Posterior vena cava (tissue), 2 donors: ENCODE data around the gene RNASE7. TPM values are rescaled to one million over a fixed set of nuclear protein-coding genes. Genes with fewer than 3 reads are reported as not detected.

Experiments
- DNase-seq: peaks from one replicate; pipeline ENCODE4 v3.0.0-alpha.2; 2020; ENCODE audit warnings: low spot score
- intact Hi-C, 2 donors: fragments of 100-400 bp; cut with DNase I; formaldehyde crosslinking; loops; one replicate each; pipeline versions ENCODE4 v1.14.1 to v1.14.2; 2022 to 2023
- total RNA-seq, 2 donors: library from RNA; stranded (reverse); fragmentation: NEBNext Ultra II Directional; extraction: Animal tissue kit (Norgen Biotek cat#: 25700); gene quantifications; one replicate each; pipeline ENCODE4 v1.2.1, GENCODE V29; 2021
- donor health status: DM: yes; HTN: yes; CAD: no.
- donor health status: DM: yes; HTN: yes; CAD: no.

RNASE7 gene
- total RNA-seq, 2 donors from 2014 or later: not detected

DNA sequence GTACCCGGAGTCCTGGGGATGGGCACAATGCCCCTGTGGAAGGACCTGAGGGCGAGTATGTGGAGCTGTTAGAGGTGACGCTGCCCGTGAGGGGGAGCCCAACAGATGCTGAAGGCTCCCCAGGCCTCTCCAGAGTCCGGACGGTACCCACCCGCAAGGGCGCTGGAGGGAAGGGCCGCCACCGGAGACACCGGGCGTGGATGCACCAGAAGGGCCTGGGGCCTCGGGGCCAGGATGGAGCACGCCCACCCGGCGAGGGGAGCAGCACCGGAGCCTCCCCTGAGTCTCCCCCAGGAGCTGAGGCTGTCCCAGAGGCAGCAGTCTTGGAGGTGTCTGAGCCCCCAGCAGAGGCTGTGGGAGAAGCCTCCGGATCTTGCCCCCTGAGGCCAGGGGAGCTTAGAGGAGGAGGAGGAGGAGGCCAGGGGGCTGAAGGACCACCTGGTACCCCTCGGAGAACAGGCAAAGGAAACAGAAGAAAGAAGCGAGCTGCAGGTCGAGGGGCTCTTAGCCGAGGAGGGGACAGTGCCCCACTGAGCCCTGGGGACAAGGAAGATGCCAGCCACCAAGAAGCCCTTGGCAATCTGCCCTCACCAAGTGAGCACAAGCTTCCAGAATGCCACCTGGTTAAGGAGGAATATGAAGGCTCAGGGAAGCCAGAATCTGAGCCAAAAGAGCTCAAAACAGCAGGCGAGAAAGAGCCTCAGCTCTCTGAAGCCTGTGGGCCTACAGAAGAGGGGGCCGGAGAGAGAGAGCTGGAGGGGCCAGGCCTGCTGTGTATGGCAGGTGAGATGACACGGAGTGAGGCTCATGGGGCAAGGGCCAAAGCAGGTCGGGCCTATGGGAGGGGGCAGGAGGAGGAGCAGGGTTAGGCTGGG lies 32.5 kb downstream of the RNASE7 start:
- intact Hi-C loops: loop anchor here (1.0 to 5.0 kb wide), 2 partner anchors 33 to 42 kb away; no protein-coding TSS in a partner anchor
- DNase-seq: no peak

DNA sequence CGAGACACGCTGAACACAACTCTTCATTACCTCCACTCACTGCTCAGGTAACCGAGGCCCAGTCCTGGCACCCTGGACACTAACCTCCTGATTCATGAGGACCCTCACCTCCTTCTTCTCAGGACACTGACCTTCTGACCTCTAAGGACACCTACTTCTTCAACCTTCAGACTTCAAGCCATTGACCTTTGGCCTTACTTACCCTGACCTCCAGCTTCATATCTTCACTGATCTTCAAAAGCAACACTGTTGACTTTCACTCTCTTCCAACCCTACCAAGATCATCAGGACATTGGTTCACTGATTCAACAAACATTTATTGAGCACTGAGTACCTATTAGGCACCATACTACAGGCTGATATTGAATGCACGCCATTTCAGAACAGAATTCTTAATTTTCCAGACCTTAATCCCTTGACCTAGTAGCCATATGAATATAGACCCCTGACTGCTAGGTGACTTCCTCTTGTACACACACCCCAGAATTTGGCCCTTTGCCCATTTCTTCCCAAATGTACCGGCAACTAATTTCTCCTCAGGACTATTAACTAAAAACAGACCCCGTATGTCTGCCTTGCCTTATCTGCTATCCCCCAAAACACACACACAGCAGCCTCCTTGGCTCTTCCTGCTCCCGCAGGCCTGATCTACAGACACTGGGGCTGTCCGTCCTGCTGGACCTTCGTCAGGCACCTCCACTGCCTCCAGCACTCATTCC lies 33.7 kb downstream of the RNASE7 start:
- no peak for DNase-seq
- intact Hi-C loops: no loop called here

DNA sequence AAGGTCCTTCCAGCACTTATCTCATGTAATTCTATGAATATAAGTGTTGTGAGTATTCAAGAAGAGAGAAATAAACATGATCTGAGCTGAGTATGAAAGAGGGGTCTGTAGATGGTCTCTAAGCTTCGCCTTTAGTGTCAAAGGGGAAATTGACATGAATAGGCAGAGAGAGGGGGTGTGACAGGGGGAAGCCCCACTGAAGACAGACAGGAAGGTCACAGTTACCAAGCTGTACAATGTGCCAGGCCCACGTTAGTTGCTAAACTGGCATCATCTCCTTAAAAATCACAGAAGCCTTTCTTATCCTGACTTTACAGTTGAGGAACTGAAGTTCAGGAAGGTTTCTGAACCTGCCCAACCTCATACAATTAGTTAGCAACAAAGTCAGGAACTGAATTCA lies 35.5 kb downstream of the RNASE7 start:
- no peak for DNase-seq

DNA sequence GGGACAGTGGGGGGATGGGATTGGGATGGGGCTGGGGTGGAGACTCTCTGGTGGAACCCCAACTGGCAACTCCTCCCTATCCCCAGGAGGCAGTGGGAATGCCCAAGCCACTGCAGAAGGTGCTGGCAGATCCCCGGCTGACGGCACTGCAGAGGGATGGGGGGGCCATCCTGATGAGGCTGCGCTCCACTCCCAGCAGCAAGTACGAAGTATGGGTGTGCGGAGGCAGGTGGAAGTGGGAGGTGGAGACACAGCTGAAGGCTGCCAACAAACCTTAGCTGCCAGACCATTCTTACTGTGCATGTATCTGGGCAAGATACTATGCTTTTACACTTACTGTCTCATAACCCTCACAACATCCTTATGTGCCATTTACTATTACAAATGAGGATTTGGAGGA lies 36.1 kb downstream of the RNASE7 start:
- intact Hi-C loops: no loop called here
- DNase-seq: no peak

More for the DNA sequence above, 35.5 kb downstream of the RNASE7 start:
- intact Hi-C loops: no loop called here

DNA sequence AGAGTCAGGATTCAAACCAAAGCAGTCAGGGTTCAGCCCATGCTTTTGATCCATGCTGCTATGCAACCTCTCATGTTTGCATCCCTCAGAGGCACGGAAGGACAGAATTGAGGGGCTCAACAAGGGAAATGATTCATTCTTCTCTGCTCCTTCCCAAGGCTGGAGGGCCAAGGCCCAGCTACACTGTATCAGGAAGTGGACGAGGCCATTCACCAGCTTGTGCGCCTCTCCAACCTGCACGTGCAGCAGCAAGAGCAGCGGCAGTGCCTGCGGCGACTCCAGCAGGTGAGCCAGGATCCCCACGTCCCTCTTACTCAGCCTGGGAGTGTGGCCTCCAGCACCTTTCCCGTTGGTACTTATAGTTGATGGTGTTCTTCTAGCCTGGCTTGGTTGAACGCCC lies 36.6 kb downstream of the RNASE7 start:
- no peak for DNase-seq
- intact Hi-C loops: loop anchor here in 1 of 2 donors (1.0 kb wide), 1 partner anchor 25 kb away; no protein-coding TSS in a partner anchor

DNA sequence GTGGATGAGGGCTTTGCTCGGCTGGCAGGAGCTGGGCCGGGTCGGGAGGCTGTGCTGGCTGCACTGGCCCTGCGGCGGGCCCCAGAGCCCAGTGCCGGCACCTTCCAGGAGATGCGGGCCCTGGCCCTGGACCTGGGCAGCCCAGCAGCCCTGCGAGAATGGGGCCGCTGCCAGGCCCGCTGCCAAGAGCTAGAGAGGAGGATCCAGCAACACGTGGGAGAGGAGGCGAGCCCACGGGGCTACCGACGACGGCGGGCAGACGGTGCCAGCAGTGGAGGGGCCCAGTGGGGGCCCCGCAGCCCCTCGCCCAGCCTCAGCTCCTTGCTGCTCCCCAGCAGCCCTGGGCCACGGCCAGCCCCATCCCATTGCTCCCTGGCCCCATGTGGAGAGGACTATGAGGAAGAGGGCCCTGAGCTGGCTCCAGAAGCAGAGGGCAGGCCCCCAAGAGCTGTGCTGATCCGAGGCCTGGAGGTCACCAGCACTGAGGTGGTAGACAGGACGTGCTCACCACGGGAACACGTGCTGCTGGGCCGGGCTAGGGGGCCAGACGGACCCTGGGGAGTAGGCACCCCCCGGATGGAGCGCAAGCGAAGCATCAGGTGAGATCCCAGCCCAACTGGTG lies 39.5 kb downstream of the RNASE7 start:
- intact Hi-C loops: no loop called here

DNA sequence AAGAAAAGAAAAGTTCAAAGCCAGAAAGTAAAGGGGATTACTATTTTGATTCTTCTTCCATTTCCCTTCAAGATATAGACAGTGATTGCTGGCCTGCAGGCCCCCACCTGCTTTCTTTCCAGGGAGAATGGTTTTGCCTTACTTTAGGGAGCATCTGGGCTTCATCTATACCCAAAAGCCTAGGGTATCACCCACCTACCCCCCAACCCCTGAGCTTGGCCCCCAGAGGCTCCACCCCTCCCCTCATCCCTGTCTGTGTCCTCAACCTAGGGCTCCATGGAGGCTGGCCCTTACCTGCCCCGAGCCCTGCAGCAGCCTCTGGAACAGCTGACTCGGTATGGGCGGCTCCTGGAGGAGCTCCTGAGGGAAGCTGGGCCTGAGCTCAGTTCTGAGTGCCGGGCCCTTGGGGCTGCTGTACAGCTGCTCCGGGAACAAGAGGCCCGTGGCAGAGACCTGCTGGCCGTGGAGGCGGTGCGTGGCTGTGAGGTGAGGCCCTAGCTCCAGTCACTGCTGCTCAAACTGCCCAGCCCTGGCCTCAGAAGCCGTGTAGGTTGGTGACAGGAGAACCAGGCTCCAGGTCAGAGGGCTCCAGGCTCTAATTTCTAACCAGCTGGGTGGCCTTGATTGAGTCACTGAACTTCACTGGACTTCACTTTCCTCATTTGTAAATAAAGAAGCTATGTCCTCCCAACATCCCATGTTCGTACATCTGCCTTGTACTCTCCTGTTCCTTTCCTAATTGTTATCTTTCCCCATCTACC lies 41.6 kb downstream of the RNASE7 start:
- DNase-seq: no peak
- intact Hi-C loops: no loop called here

More for the DNA sequence above, 39.5 kb downstream of the RNASE7 start:
- no peak for DNase-seq

DNA sequence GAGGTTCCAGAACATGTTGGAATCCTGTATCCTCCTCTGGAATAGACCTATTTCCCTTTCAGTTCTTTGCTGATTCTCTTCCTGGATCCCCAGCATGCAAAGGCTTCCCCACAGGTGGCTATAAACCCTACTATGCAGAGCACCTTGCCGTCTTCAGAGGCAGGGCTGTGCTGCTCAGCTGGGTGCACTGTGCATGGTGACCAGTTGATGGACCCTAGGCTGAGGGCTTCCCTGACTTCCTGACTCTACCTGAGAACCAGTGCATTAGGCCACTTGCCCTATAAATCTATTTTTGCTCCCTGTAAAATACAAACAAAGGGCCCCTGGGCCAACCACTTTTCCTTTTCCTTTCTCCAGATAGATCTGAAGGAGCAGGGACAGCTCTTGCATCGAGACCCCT lies 42.2 kb downstream of the RNASE7 start:
- DNase-seq: no peak
- intact Hi-C loops: no loop called here

DNA sequence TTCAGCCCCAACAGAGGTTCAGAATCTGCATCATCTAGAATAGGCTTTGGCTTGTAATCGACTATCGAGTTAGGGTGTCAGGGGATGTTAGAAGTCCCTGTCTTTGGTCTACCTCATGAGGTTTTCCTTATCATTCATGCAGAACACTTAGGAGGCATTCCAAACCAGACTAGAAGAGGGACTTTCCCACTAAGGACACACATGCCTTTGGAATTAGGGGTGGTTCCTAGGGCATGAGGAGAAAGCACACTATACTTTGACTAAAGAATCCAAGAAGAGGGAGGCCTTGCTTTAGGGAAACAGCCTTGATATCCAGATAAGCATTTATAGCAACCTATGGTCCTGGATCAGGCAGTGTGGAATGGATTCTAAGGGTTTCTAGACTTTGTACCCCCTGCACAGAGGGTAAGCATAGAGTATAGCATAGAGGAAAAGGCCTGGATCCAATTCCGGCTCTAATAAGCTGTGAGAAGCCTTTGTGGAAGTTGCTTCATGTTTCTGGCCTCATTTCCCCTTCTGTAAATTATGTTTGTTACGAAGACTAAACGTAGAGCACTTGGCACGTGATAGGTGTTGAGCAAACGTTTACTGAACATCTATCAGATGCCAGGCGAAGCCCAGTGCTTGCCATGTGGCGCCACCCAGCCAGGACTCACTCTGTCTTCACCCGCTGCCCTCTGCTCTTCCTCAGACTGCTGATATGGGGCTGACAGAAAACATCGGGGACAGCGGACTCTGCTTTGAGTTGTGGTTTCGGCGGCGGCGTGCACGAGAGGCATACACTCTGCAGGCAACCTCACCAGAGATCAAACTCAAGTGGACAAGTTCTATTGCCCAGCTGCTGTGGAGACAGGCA lies 43.1 kb downstream of the RNASE7 start:
- intact Hi-C loops: no loop called here
- DNase-seq: no peak

DNA sequence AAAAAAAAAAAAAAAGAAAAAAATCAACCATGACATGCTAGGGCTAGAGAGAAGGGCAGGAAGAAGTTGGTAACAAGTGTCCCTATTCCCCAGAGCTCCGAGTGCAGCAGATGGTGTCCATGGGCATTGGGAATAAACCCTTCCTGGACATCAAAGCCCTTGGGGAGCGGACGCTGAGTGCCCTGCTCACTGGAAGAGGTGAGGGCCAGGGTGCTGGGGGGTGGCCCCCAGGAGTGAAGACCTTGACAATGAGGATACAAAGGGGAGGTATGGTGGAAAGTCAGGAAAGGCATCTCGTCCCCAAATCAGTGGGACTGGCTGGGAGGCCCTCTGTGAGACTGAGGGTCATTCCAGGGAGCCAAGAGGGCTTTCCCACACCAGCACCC lies 44.7 kb downstream of the RNASE7 start:
- intact Hi-C loops: loop anchor here in 1 of 2 donors (2.0 kb wide), 1 partner anchor 14 kb away; no protein-coding TSS in a partner anchor
- DNase-seq: no peak

DNA sequence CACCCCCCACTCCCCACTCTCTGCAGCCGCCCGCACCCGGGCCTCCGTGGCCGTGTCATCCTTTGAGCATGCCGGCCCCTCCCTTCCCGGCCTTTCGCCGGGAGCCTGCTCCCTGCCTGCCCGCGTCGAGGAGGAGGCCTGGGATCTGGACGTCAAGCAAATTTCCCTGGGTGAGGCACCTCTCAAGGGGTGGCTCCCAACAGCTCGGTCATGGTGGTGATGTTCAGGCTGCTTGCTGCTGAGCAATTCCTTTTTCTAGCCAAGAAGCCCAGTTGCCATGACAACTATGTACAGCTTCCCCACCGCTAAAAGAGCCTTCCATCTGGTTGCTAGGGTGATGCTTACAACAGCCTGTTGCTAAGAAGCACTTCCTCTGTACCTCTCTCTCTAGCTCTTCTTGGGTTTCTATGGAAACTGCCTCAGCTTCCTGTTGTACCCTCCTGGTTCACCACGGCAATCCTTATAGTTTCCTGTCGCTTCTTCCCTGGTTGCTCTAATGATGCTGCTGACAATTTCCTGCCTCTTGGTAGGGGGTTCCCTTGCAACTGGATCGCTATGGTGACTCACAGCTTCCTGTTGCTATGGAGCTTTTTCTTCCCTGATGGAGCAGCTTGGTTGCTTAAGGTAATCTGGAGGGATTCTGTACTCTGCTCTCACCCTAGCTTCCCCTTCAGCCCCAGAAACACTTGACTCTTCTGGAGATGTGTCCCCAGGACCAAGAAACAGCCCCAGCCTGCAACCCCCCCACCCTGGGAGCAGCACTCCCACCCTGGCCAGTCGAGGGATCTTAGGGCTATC lies 45.3 kb downstream of the RNASE7 start:
- peak; percentile 88 for DNase-seq
- intact Hi-C loops: loop anchor here in 1 of 2 donors (2.0 kb wide), 1 partner anchor 15 kb away; no protein-coding TSS in a partner anchor

DNA sequence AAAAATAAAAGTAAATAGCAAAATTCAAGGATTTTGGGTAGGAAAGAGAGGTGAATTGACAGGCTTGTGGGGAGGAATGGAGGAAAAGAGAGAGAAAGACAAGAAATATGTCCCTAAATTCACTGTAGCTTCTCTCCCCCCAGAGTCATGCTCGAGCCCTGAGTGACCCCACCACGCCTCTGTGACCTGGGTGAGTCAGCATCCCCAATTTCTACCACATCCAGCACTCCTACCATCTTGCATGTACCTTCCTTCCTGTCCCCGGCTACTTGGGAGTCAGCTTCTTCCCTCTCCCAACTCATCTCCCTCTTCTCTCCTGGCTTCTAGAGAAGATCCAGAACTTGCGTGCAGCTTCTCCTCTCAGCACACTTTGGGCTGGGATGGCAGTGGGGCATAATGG lies 46.5 kb downstream of the RNASE7 start:
- no peak for DNase-seq
- intact Hi-C loops: no loop called here

DNA sequence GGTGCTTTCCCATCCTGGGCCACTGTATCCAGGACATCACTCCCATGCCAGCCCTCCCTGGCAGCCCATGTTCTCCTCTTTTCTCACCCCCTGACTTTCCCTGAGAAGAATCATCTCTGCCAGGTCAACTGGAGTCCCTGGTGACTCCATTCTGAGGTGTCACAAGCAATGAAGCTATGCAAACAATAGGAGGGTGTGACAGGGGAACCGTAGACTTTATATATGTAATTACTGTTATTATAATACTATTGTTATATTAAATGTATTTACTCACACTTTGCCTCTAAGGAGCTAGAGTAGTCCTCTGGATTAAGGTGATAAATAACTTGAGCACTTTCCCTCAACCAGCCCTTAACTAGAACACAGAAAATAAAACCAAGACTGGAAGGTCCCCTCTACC lies 47.1 kb downstream of the RNASE7 start:
- intact Hi-C loops: no loop called here
- DNase-seq: no peak

DNA sequence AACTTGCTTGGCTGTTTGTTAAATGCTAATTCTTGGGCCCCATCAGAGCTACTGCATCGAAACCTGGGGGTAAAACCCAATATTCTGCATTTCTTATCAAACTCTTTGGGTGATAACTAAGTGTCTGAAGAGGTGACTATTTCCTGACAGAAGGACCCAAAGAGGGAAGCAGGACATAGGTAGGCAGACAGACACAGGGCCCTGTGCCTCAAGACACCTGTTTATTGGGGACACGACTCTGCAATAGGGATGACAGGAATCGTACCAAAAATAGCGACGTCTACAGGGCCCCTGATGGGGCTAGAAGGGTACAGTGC lies 47.7 kb downstream of the RNASE7 start:
- DNase-seq: no peak
- intact Hi-C loops: loop anchor here (2.0 to 5.0 kb wide), 2 partner anchors 68 to 73 kb away; no protein-coding TSS in a partner anchor

DNA sequence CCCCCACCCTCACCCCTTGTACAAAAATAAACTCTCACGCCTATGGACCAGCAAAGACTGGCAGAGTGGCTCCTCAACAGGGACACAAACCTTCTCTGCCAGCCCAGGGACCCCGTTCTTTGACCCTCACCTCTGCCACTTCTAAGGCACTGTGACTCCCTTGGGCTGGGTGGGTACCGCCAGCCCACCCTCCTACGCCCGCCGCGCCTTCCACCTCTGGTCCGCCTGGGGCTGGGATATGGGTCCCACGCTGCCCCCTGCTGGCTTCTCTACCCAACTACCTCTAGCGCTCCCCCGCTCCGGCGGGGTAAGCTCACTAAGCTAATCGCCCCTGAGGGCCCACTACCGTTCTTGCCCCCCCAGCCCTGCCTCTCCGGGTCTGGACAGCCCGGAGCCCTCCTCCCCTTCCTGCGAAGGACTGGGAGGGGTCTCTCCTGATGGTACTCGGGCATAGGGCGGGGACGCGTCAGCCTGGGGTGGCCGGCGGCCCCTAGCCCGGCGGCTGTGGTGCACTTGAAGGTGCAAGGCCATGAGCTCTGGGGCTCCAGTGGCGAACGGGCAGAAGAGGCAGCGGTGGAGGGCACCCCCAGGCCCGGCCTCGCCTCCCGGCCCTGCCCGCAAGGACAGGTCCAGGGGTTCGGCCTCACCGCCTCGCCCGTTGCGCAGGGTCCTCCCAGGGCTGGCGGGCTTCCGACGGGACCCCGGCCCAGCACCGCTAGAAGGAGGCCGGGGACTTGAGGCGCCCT lies 48.2 kb downstream of the RNASE7 start:
- DNase-seq: no peak
- intact Hi-C loops: loop anchor here (2.0 to 5.0 kb wide), 2 partner anchors 68 to 74 kb away; no protein-coding TSS in a partner anchor

DNA sequence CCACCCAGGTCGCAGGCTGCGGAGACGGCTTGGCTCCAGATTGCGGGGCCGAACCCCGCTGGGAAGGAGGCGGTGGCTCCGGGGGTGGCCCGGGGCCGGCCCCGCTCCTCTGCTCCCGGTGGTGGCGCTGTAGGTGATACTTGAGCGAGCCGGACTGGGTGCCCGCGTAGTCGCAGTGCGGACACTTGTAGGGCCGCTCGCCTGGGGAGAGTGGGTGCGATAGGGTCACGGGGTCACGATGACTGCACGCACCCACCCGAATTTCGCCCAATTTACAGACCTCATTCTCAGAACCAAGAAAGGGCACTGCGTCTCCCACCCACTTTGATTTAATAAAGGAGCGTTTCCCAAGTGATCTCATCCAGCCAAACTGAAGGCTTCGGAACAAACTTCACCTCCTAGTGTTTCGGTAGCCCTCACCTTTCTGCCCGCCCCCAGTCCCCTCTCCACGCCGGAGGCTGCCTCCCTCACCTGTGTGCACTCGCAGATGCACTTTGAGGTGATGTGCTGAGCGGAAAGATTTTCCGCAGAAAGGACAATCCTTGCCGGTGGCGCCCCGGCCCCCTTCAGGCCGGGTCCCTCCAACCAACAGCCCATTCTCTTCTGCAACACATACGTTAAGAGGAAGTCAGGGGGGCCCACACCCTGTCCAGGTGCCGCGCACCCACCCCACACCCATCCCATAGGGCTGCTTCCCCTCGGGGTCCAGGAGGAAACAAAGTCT lies 48.9 kb downstream of the RNASE7 start:
- intact Hi-C loops: loop anchor here (2.0 to 5.0 kb wide), 2 partner anchors 69 to 74 kb away; no protein-coding TSS in a partner anchor
- no peak for DNase-seq
